Left ventricle myocardium inferior (tissue), 1 donor: Measurements from ENCODE around the gene POLR2F. TPM values are rescaled to one million over a fixed set of nuclear protein-coding genes. Genes with fewer than 3 reads are reported as not detected.
A peak's percentile ranks its signal among the peaks of the same experiment; 100 is the strongest.

Experiments used
- DNase-seq: peaks from one replicate; pipeline ENCODE4 v3.0.0-alpha.2; 2020
- H3K27ac ChIP-seq: fragments of 200-600 bp; replicated peaks from 2 replicates; pipeline ENCODE4 v1.8.0; 2021
- H3K27me3 ChIP-seq: fragments of 200-600 bp; 2 replicates; pipeline ENCODE4 v1.8.0; 2021; ENCODE audit warnings: low read depth
- H3K36me3 ChIP-seq: fragments of 200-600 bp; 2 replicates; pipeline ENCODE4 v1.8.0; 2021
- H3K4me1 ChIP-seq: fragments of 200-600 bp; 2 replicates; pipeline ENCODE4 v1.8.0; 2021
- H3K4me3 ChIP-seq: fragments of 200-600 bp; 2 replicates; pipeline ENCODE4 v1.8.0; 2021; ENCODE audit warnings: mild to moderate bottlenecking, moderate library complexity
- H3K9me3 ChIP-seq: fragments of 200-600 bp; replicated peaks from 2 replicates; pipeline ENCODE4 v1.8.0; 2021
- CTCF ChIP-seq: fragments of 200-600 bp; IDR thresholded peaks from 2 replicates; pipeline ENCODE4 v1.8.0; 2021; ENCODE audit warnings: antibody characterized with exemption, mild to moderate bottlenecking, borderline replicate concordance
- intact Hi-C: fragments of 100-400 bp; cut with micrococcal nuclease; formaldehyde crosslinking; loops from one replicate; pipeline ENCODE4 v1.11.0; 2022
- total RNA-seq: library from RNA; stranded (reverse); fragmentation: NEBNext Ultra II Directional; extraction: Animal tissue kit (Norgen Biotek cat#: 25700); gene quantifications from one replicate; pipeline ENCODE4 v1.2.1, GENCODE V29; 2021
- donor health status: DM: no; HTN: yes; CAD: no; lungs with severe emphysema.

POLR2F gene
- total RNA-seq, 1 donor from 2014 or later = 79.3 TPM

- H3K9me3 ChIP-seq = no peaks in the 10 kb centered on the region
- no peaks in the 10 kb centered on the region for H3K36me3 ChIP-seq
- no peak for TF ChIP-seq CTCF
- H3K4me1 ChIP-seq = peaks cover 14% of the 10 kb centered on the region
- DNase-seq = no peak
- intact Hi-C loops = no loop called here
- H3K27me3 ChIP-seq = no peaks in the 10 kb centered on the region
- H3K27ac ChIP-seq = peak overlapping the region; percentile 23
- H3K4me3 ChIP-seq = no peak overlapping the region
Observed at GRCh38 chr22:37999236-37999635, 45.7 kb downstream of the POLR2F start.

- Histone ChIP-seq H3K27ac (no peak overlapping the region), H3K27me3 (no peaks in the 10 kb centered on the region), H3K9me3 (no peaks in the 10 kb centered on the region), H3K4me1 (peaks cover 14% of the 10 kb centered on the region), H3K4me3 (no peak overlapping the region), H3K36me3 (no peaks in the 10 kb centered on the region)
- intact Hi-C loops = no loop called here
- no peak for TF ChIP-seq CTCF
- DNase-seq = no peak
Observed at GRCh38 chr22:37999640-38000272, 46.3 kb downstream of the POLR2F start.

- no peaks in the 10 kb centered on the region for H3K27me3 ChIP-seq
- no peak overlapping the region for H3K4me3 ChIP-seq
- H3K36me3 ChIP-seq = no peaks in the 10 kb centered on the region
- no peak overlapping the region for H3K27ac ChIP-seq
- H3K9me3 ChIP-seq = no peaks in the 10 kb centered on the region
- DNase-seq = no peak
- no peak for TF ChIP-seq CTCF
- intact Hi-C loops = no loop called here
- H3K4me1 ChIP-seq = no peaks in the 10 kb centered on the region
Observed at GRCh38 chr22:38005943-38006342, 52.4 kb downstream of the POLR2F start.

GRCh38 chr22:38006906-38007305 lies 53.4 kb downstream of the POLR2F start:
- no peaks in the 10 kb centered on the region for H3K36me3 ChIP-seq
- no peak for DNase-seq
- no peak overlapping the region for H3K4me3 ChIP-seq
- intact Hi-C loops = no loop called here
- H3K27me3 ChIP-seq = no peaks in the 10 kb centered on the region
- no peaks in the 10 kb centered on the region for H3K9me3 ChIP-seq
- TF ChIP-seq CTCF = no peak
- no peak overlapping the region for H3K27ac ChIP-seq
- H3K4me1 ChIP-seq = no peaks in the 10 kb centered on the region

- H3K27ac ChIP-seq = no peak overlapping the region
- intact Hi-C loops = no loop called here
- no peaks in the 10 kb centered on the region for H3K27me3 ChIP-seq
- no peak for TF ChIP-seq CTCF
- H3K4me3 ChIP-seq = no peak overlapping the region
- H3K4me1 ChIP-seq = no peaks in the 10 kb centered on the region
- no peaks in the 10 kb centered on the region for H3K9me3 ChIP-seq
- DNase-seq = no peak
- H3K36me3 ChIP-seq = no peaks in the 10 kb centered on the region
Observed at GRCh38 chr22:38007330-38007902, 53.9 kb downstream of the POLR2F start.
